Fibroblast of the aortic adventitia (primary cell): ENCODE data around the gene SH3BP5L. TPM values are rescaled to one million over a fixed set of nuclear protein-coding genes. Genes with fewer than 3 reads are reported as not detected.

Experiments used
- DNase-seq: peaks from one replicate; pipeline ENCODE4 v3.0.0-alpha.2; 2010; ENCODE audit warnings: low read depth
- H3K4me3 ChIP-seq: 2 replicates; pipeline ENCODE4 v1.5.1; 2011; ENCODE audit warnings: low read depth, mild to moderate bottlenecking, control low read depth, low read length, moderate library complexity
- total RNA-seq: library from RNA; depleted of rRNA; stranded (reverse); fragments of >200 nt; gene quantifications from 2 replicates; pipeline ENCODE4 v1.2.3, GENCODE V29; 2012; ENCODE audit warnings: low replicate concordance
- TF ChIP-seq, protein P1 (sequence below): IDR thresholded peaks from 2 replicates; pipeline ENCODE4 v1.5.1; 2011; ENCODE audit warnings: mild to moderate bottlenecking, low read length, control low read depth, inconsistent platforms; ENCODE audit not compliant: insufficient read depth

Gene SH3BP5L
- total RNA-seq, 1 donor: 21.8 TPM

- H3K4me3 ChIP-seq: no peak overlapping the region
- TF ChIP-seq, protein P1, sequence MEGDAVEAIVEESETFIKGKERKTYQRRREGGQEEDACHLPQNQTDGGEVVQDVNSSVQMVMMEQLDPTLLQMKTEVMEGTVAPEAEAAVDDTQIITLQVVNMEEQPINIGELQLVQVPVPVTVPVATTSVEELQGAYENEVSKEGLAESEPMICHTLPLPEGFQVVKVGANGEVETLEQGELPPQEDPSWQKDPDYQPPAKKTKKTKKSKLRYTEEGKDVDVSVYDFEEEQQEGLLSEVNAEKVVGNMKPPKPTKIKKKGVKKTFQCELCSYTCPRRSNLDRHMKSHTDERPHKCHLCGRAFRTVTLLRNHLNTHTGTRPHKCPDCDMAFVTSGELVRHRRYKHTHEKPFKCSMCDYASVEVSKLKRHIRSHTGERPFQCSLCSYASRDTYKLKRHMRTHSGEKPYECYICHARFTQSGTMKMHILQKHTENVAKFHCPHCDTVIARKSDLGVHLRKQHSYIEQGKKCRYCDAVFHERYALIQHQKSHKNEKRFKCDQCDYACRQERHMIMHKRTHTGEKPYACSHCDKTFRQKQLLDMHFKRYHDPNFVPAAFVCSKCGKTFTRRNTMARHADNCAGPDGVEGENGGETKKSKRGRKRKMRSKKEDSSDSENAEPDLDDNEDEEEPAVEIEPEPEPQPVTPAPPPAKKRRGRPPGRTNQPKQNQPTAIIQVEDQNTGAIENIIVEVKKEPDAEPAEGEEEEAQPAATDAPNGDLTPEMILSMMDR: no peak
Observed at GRCh38 chr1:248788327-248788726, 37.4 kb downstream of the SH3BP5L start.

DNA sequence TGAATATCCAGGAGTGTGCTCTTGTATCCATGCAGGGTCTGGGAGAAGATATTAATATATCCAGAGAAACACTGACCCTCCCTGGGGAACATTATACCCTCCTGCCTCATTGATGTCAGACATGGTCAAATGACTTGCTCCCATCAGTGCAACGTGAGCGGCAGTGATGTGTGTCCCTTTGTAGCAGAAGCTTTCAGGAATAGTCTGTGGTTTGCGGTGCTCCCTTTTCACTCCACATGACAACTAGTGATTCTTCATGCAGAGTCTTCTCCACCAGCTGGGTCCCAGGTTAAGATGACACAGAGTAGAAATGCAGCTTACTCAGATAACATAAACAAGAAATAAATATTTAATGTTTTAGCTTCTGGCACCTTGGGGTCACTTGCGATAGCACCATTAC lies 38.3 kb downstream of the SH3BP5L start:
- no peak overlapping the region for H3K4me3 ChIP-seq
- no peak for DNase-seq
- TF ChIP-seq, protein P1: no peak

More at GRCh38 chr1:248788327-248788726, 37.4 kb downstream of the SH3BP5L start:
- no peak for DNase-seq

GRCh38 chr1:248786156-248786555 lies 39.6 kb downstream of the SH3BP5L start:
- H3K4me3 ChIP-seq: no peak overlapping the region
- DNase-seq: no peak
- TF ChIP-seq, protein P1: no peak

- TF ChIP-seq, protein P1: no peak
- H3K4me3 ChIP-seq: no peak overlapping the region
- DNase-seq: no peak
Observed at GRCh38 chr1:248783367-248783766, 42.3 kb downstream of the SH3BP5L start.

DNA sequence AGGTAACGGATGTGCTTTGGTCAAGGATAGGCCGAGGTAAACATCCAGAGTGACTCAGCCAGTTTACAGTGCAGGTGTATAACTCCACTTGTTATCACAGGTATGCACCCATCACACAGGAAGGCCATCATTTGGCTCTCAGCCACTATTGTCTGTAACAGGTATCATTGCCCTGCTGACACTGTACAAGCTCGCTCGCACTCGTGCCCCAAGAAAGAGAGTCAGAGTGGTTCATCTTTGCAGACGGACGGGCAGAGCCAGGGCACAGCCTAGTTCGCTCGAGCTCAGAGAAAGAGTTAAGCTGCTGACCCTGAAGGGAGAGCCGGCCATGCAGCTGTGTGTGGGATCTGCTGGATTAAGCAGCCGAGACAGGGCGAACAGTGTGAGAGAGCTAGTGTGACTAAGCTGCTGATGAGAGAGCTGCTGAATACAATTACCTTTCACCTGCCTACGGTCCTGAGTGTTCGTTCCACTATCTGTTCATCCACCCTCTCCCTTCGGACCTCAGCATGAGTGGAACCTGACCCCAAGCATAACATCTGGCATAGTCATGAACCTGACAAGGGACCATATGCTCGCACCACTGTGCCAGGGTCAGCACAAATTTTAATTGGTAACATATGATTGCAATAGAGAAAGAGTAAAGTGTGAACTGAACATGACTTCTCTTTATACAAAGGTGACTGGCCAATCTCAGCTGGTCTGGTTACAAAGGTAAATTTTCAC lies 43.1 kb downstream of the SH3BP5L start:
- DNase-seq: no peak
- TF ChIP-seq, protein P1: no peak

DNA sequence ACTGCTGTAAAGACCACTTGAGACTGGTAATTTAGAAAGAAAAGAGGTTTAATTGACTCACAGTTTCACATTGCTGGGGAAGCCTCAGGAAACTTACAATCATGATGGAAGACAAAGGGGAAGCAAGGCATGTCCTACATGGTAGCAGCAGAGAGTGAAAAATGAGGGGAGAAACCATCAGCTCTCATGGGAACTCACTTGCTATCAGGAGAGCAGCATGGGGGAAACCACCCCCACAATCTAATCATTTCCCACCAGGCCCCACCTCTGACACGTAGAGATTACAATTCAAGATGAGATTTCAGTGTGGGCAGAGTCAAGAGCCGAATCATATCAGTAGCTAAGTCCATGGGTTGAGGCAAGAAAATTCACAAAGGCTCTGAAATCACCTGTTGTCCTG lies 46.4 kb downstream of the SH3BP5L start:
- DNase-seq: no peak
- H3K4me3 ChIP-seq: no peak overlapping the region
- TF ChIP-seq, protein P1: no peak

More for the DNA sequence above, 43.1 kb downstream of the SH3BP5L start:
- no peak overlapping the region for H3K4me3 ChIP-seq

DNA sequence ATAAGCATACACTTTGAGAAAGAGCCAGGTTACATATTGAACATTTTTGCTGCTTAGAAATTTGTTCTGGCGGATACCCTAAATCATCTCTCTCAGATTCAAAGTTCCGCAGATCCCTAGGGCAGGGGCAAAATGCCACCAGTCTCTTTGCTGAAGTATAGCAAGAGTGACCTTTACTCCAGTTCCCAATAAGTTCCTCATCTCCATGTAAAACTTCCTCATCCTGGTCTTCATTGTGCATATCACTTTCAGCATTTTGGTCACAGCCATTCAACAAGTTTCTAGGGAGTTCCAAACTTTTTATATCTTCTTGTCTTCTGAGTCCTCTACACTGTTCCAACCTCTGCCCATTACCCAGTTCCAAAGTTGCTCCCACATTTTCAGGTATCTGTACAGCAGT lies 46.8 kb downstream of the SH3BP5L start:
- TF ChIP-seq, protein P1: no peak
- no peak for DNase-seq
- no peak overlapping the region for H3K4me3 ChIP-seq
